Left ventricle myocardium superior (tissue), 1 donor: ENCODE results near the gene RNF111. TPM values are rescaled to one million over a fixed set of nuclear protein-coding genes. Genes with fewer than 3 reads are reported as not detected.
"Not testable (repeated sequence)": the region's sequence is repeated elsewhere in the genome, so short reads cannot be mapped to it uniquely, and the experiment has no call there.

Source experiments
- ATAC-seq: fragments of 200-7000 bp; cut with Tn5 transposase; one replicate; pipeline ENCODE4 v1.9.1; 2020; ENCODE audit warnings: mild to moderate bottlenecking, moderate library complexity
- DNase-seq: peaks from one replicate; pipeline ENCODE4 v3.0.0-alpha.2; 2020
- intact Hi-C: fragments of 100-400 bp; cut with micrococcal nuclease; formaldehyde crosslinking; loops from one replicate; pipeline ENCODE4 v1.11.0; 2022
- total RNA-seq: library from RNA; stranded (reverse); fragmentation: NEBNext Ultra II Directional; extraction: Animal tissue kit (Norgen Biotek cat#: 25700); gene quantifications from one replicate; pipeline ENCODE4 v1.2.1, GENCODE V29; 2021
- donor health status: DM: no; HTN: yes; CAD: no; lungs with severe emphysema.

Gene RNF111
- total RNA-seq, 1 donor from 2014 or later = 23.1 TPM

DNA sequence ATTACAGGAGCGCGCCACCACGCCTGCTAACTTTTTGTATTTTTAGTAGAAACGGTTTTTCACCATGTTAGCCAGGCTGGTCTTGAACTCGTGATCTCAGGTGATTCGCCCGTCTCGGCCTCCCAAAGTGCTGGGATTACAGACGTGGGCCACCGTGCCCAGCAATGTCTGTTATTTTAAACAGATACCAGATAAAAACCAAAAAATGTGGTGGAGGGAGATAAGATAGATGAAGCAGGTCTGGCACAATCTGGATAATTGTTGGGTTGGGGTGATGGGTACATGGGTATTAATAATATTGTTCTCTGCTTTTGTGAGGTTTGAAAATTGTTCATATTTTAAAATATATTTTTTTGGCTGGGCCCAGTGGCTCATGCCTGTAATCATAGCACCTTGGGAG is 4.7 kb downstream of the RNF111 start:
- no peak for ATAC-seq
- no peak for DNase-seq
- intact Hi-C loops = no loop called here

DNA sequence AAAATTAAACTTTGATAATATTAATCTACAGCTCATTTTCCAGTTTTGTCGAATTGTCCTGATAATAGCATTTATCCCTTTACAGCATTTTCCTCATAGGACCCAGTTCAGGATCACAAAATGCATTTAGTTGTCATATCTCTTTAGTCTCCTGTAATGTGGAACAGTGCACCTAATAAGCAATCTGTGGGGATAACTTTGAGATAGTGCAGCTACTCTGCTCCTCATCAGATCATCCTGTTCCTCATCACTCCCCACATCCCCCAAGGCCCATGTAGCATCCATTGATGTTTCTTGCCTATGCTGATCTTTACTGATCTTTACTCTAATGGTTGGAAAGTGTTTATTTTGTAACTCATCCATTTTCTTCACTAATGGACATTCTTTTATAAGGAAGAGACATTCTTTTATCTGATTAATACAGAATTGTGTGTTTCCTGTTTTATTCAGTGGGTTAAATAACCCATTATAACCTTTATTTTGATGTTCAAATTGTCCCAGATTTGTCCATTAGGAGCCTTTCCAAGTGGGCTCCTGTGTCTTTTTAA is 7.5 kb downstream of the RNF111 start:
- ATAC-seq = no peak
- intact Hi-C loops = no loop called here
- DNase-seq = no peak

DNA sequence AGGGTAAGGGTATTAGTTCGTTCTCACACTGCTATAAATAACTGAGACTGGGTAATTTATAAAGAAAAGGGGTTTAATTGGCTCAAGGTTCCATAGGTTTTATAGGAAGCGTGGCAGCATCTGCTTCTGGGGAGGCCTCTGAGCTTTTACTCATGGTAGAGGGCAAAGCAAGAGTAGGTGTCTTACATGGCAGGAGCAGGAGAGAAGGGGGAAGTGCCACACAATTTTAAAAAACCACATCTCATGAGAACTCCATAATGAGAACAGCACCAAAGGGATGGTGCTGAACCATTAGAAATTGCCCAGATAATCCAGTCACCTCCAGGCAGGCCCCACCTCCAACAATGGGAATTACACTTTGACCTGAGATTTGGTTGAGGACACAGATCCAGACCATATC is 12.2 kb downstream of the RNF111 start:
- DNase-seq = no peak
- no peak for ATAC-seq
- intact Hi-C loops = no loop called here

DNA sequence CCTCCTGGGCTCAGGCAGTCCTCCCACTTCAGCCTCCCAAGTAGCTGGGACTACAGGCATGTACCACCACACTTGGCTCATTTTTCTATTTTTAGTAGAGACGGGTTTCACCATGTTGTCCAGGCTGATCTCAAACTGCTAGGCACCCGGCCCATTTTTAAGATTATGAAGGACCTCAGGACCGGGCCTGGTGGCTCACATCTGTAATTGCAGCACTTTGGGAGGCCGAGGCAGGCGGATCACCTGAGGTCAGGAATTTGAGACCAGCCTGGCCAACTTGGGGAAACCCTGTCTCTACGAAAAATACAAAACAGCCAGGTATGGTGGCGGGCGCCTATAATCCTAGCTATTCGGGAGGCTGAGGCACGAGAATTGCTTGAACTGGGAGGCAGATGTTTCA is 12.8 kb downstream of the RNF111 start:
- ATAC-seq, intact Hi-C loops: not testable (repeated sequence)

DNA sequence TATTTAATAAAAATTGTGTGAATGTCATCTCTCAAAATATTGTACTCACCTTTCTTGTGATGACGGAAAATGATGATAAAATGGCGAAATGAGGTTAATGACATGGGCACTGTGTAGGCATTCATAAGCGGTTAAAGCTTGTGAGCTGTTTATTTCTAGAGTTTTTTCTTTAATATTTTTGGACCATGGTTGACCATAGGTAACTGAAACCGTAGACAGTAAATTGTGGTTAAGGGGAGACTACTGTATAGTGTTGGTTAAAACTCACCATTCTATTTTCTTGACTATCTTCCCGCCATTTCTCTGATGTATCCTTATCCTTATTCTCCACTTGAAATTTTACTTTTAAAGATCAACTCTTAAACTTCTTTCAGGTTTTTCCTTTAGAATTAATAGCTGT is 14.5 kb downstream of the RNF111 start:
- DNase-seq (no peak), ATAC-seq (no peak)
- intact Hi-C loops = no loop called here

More for the DNA sequence above, 12.8 kb downstream of the RNF111 start:
- DNase-seq = not testable (repeated sequence)

DNA sequence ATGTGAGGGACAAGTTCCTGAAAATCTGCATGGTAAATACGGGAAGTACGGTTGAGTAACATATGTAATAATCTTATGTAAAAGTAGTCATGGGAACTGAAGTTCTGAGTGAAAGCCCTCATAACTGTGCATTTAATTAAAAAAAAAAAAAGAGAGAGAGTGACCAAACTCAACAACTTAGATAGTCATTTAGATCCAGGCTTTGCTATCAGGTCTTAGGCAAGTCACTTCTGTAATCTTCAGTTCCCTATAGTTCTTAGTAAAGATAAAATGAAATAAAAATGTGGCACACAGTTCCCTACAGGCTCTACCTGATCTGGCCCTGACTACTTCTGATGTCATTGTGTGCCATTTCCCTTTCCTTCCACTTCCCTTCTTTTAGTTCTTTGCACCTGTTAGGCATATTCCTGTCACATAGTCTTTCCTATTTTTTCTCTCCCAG is 15.0 kb downstream of the RNF111 start:
- intact Hi-C loops = no loop called here
- DNase-seq (no peak), ATAC-seq (no peak)

DNA sequence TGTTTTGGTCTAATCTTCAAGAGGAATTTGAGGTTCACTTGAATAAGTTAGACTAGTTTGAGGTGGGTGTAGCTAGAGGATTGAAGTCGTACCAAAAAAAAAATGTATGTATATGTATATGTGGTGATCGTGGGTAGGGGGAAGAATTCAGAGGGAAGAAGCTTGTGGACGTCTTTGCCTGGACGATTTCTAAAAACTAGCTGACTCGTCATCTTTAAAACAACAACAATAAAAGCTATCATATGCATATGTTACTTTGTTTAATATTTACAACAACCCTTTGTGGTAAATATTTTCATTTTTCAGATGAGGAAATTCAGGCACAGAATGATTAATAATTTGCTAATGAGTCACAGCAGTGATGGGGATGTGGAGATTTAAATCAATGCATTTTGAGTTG is 18.1 kb downstream of the RNF111 start:
- ATAC-seq = no peak
- no peak for DNase-seq
- intact Hi-C loops = no loop called here

DNA sequence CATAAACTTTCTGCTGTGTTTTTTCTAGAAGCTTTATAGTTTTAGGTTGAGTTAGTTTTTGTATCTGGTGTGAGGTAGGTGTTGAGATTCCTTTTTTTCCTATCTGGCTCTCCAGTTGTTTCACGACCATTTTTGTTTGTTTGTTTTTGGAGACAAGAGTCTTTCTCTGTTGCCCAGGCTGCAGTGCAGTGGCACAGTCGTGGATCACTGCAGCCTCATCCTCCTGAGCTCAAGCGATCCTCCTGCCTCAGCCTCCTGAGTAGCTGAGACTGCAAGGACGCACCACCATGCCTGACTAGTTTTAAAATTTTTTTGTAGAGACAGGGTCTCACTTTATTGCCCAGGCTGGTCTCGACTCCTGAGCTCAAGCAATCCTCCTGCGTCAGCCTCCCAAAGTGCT is 20.6 kb downstream of the RNF111 start:
- intact Hi-C loops = no loop called here
- DNase-seq (no peak), ATAC-seq (no peak)

DNA sequence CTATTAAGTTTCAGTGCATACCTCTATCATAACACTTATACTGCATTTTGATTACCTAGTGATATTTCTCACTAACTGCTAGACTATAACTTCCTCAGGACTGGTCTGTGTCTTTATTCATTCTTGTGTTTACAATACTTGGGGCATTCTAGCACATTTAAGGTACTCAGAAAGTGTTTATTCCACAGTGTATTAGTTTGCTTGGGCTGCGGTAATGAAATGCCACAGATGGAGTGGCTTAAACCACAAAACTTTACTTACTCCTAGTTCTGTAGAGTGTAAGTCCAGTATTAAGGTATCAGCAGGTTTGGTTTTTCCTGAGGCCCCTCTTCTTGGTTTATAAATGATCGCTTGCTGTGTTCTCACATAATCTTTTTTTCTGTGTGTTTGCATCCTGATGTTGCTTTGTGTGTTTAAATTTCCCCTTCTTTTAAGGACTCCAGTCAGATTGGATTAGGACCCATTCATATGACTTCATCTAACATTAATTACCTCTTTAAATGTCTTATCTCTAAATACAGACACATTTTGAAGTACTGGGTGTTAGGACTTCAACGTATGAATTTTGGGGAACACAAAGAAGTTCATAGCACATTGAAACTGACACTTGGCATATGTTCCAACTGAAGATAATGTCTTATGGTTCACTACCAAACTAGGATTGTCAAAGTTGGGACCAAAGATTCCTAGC is 23.9 kb downstream of the RNF111 start:
- DNase-seq (no peak), ATAC-seq (no peak)
- intact Hi-C loops = no loop called here

DNA sequence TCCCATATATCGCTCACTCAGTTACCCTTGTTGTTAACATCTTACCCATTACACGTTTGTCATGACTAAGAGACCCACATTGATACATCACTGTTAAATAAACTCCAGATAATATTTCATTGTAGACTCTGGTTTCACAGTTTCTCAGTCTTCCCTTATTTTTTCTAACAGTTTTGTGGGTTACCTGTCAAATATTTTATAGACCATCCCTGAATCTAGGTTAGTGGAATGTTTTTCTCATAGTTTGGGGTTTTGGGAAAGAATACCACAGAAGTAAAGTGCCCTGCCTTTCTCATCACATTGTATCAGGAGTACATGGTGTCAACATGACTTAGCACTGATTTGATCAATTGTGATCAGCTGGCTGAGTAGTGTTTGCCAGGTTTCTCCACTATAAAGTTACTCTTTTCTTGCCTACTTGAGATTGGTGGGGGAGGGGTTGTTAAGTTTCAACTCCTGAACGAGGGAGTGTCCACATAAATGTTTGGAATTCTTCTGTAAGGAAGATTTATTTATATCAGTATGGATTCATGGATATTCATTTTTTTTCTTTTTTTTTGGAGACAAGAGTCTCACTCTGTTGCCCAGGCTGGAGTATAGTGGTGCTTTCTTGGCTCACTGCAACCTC is 25.9 kb downstream of the RNF111 start:
- DNase-seq (no peak), ATAC-seq (no peak)
- intact Hi-C loops = no loop called here

DNA sequence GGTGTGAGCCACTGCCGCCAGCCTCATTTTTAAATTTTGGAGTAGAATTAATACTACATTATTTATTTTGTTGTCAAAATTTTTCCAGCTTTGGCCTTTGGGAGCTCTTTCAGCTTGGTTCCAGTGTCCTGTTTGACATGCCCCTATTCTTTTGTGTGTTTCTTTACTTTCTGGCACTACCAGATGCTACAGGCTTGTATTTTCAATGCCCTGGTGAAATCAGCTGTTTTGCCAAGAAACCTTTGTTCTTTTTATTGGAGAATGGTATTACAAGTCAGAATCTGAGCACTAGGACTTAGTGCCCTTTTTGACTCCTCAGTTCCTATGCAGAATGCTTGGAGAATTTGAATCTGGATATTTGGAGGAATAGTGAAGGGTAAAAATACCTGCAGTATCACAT is 26.6 kb downstream of the RNF111 start:
- no peak for DNase-seq
- intact Hi-C loops = no loop called here
- ATAC-seq = no peak

DNA sequence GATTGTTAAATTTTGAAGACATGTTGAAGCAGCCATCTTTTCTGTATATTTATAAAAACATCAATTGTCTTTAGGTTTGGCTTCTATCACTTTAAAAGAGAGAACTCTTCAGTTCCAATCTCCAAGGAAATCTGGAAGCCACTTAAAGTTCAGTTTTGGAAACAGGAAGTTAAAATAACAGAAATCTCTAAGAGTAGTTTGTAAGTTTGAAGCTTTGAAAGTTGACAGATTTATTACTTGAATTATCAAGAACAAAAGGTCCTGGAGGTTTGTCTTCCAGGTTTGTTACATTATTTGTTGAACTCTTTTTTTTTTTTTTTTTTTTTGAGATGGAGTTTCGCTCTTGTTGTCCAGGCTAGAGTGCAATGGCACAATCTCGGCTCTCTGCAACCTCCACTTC is 30.0 kb downstream of the RNF111 start:
- intact Hi-C loops = no loop called here
- DNase-seq (no peak), ATAC-seq (no peak)

DNA sequence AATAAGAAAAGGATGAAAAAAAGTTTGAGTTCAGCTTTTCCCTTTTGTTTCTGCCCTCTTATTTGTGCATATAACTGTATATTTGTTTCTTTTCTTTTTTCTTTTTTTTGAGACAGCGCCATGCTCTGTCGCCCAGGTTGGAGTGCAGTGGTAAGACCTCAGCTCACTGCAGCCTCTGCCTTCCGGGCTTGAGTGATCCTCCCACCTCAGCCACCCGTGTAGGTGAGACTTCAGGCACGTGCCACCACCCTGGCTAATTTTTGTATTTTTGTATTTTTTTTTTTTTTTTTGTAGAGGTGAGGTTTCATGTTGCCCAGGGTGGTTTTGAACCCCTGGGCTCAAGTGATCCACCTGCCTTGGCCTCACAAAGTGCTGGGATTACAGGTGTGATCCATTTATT is 31.4 kb downstream of the RNF111 start:
- intact Hi-C loops = no loop called here
- DNase-seq (no peak), ATAC-seq (no peak)

DNA sequence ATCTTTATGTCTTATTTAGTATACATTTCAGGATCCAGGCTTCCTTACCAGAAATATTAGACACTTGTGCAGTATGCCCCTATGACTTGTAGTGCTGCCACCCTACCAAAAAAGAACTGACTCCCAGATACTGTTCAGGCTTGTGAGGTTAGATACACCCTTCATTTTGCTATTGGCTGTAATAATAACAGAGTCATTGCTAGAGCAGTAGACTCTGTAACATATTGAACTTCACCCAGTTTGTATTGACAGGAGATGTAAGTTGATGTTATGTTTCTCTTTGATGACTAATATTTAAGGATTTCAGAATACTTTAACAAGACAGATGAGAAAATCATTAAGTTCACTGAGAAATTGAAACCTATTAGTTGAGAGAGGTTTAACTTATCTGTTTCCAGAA is 32.9 kb downstream of the RNF111 start:
- DNase-seq (no peak), ATAC-seq (no peak)
- intact Hi-C loops = no loop called here

DNA sequence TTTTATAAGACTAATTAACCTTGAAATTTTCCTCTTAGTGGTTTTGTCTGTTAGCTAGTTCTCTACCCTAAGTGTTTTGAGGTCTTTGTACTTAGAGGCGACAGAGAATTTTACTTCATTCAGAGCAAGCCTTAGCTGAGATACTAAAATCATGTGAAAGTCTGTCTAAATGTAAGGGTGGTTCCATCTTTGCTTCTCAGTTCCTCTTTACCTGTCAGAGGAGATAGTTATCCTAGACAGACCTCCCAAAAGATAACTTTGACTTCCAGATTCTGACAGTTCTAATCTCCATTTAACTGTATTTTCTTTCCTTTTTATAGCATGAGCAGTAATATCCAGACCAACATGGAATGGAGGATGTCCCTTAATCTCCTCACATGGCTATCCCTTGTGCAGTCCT is 34.7 kb downstream of the RNF111 start:
- DNase-seq (no peak), ATAC-seq (no peak)
- intact Hi-C loops = no loop called here

DNA sequence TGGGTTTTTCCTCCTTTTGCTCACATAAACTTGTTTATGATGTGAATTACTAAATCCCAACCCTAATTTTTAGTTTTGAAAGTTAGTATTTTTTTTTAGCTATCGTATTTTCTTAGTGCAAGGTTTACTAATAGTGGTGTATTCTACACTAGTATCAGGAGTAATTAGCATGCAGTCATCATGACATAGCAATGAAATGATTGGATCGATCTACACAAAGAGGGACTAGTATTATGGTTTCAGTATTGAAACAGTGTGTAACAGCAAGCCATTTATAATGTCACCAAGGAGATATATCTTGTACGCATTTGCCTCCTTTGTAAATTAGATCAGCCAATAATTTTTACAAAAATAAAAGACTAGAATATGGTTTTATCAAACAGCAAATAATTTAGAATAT is 38.7 kb downstream of the RNF111 start:
- intact Hi-C loops = no loop called here
- no peak for DNase-seq
- ATAC-seq = no peak

DNA sequence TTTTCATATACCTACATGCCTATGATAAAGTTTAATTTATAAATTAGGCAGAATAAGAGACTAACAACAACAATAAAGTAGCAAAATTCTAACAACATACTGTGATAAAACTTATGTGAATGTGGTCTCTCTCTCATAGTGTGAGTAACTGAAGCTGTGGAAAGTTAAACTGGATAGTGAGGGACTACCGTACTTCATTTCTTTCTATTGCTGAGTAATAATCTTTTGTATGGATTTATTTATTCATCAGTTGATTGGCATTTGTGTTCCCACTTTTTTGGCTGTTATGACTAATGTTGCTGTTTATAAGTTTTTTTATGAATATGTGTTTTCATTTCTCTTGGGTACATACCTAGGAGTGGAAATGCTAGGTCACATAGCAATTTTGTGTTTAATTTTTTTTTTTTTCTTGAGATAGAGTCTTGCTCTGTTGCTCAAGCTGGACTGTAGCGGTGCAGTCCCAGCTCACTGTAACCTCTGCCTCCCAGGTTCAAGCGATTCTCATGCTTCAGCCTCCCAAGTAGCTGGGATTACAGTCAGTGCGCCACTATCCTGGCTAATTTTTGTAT is 41.0 kb downstream of the RNF111 start:
- ATAC-seq = no peak
- DNase-seq = no peak
- intact Hi-C loops = no loop called here

DNA sequence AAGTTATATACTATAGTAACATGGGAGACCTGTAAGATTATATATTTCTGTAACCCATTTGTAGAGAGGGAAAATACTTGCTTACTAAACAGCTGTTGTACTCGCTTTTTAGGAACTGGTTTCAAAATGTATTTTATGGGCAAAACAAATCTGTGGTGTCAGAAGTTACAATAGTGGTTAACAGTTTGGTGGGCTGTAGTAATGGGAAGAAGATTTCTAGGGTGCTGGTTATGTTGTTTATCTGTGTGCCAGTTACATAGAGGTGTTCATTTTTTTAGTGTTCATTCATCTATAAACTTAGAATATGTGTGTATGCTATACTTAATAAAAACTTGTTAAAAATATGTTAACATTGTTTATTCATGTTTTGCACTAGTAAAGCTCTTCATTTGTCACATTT is 42.1 kb downstream of the RNF111 start:
- no peak for ATAC-seq
- intact Hi-C loops = no loop called here

DNA sequence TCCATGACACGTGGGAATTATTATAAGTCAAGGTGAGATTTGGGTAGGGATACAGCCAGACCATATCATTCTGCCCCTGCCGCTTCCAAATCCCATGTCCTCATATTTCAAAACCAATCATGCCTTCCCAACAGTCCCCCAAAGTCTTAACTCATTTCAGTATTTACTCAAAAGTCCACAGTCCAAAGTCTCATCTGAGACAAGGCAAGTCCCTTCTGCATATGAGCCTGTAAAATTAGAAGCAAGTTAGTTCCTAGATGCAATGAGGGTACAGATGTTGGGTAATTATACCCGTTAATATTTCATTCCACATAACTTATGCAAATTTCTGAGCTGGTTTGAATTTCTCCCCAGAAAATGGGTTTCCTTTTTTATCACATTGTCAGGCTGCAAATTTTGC is 47.7 kb downstream of the RNF111 start:
- DNase-seq (no peak), ATAC-seq (no peak)
- intact Hi-C loops = no loop called here

More for the DNA sequence above, 42.1 kb downstream of the RNF111 start:
- no peak for DNase-seq

DNA sequence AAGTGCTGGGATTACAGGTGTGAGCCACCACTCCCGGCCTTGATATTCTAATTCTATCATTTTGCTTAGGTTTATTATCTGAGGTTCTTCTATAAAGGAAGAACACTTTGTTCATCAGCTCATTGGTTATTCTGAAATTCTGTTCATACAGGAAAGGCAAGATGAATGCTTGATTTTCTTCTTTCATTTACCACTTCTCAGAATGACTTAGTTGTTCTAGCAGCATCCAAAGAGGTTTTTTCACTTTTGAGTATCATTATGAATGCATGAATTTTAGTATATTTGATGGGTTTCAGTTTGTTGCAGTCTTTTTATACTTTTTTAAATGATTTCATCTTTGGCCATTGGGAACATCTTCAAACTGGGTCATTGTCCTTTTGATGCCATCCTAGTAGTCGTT is 51.8 kb downstream of the RNF111 start:
- no peak for ATAC-seq

DNA sequence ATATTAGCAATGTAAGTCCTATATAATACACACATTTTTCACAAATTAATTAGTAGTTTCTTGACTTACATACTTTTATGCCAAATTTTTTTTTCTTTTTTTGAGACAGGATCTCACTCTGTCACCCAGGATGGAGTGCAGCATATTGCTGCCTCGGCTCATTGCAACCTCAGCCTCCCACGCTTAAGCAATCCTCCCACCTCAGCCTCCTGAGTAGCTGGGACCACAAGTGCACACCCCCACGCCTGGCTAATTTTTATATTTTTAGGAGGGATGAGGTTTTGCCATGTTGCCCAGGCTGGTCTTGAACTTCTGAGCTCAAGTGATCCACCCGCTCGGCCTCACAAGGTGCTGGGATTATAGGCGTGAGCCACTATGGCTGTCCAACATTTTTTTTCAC is 54.6 kb downstream of the RNF111 start:
- DNase-seq (no peak), ATAC-seq (no peak)
- intact Hi-C loops = no loop called here

More for the DNA sequence above, 51.8 kb downstream of the RNF111 start:
- intact Hi-C loops = no loop called here
- no peak for DNase-seq
